Smooth muscle cell (in vitro differentiated cells): ENCODE results near the gene PNRC1. TPM values are rescaled to one million over a fixed set of nuclear protein-coding genes. Genes with fewer than 3 reads are reported as not detected.

Source experiments
- DNase-seq: peaks from one replicate; lab custom pipeline; 2025; ENCODE audit not compliant: unreplicated experiment; lab: John Stamatoyannopoulos, UW
- H2AFZ ChIP-seq: fragments of 200-600 bp; sonication (generic); 2 replicates; pipeline ENCODE4 v1.6.0; 2016; ENCODE audit warnings: antibody characterized with exemption, low read depth, mild to moderate bottlenecking
- H3F3A ChIP-seq: fragments of 200-600 bp; sonication (generic); 2 replicates; pipeline ENCODE4 v1.6.0; 2017; ENCODE audit warnings: antibody characterized with exemption, low read depth
- H3K27ac ChIP-seq: fragments of 200-600 bp; sonication (generic); 2 replicates; pipeline ENCODE4 v1.5.1; 2016; ENCODE audit warnings: low read depth, mild to moderate bottlenecking
- H3K27me3 ChIP-seq: fragments of 200-600 bp; sonication (generic); 2 replicates; pipeline ENCODE4 v1.6.1; 2016; ENCODE audit warnings: low read depth, mild to moderate bottlenecking
- H3K36me3 ChIP-seq: fragments of 200-600 bp; sonication (generic); 2 replicates; pipeline ENCODE4 v1.5.1; 2016; ENCODE audit warnings: low read depth
- H3K4me1 ChIP-seq: fragments of 200-600 bp; sonication (generic); 2 replicates; pipeline ENCODE4 v1.5.1; 2016; ENCODE audit warnings: low read depth
- H3K4me2 ChIP-seq: fragments of 200-600 bp; sonication (generic); 2 replicates; pipeline ENCODE4 v1.6.0; 2016; ENCODE audit warnings: mild to moderate bottlenecking
- H3K4me3 ChIP-seq: fragments of 200-600 bp; sonication (generic); 2 replicates; pipeline ENCODE4 v1.5.1; 2016; ENCODE audit warnings: mild to moderate bottlenecking
- H3K79me2 ChIP-seq: fragments of 200-600 bp; sonication (generic); 2 replicates; pipeline ENCODE4 v1.6.0; 2016; ENCODE audit warnings: low read depth, mild to moderate bottlenecking
- H3K9ac ChIP-seq: fragments of 200-600 bp; sonication (generic); 2 replicates; pipeline ENCODE4 v1.6.0; 2016; ENCODE audit warnings: low read depth
- H3K9me3 ChIP-seq: fragments of 200-600 bp; sonication (generic); replicated peaks from 2 replicates; pipeline ENCODE4 v1.5.1; 2016; ENCODE audit warnings: low read depth
- H4K20me1 ChIP-seq: fragments of 200-600 bp; sonication (generic); 2 replicates; pipeline ENCODE4 v1.6.0; 2016; ENCODE audit warnings: low read depth
- WGBS: methylation state at CpG from one replicate; pipeline ENCODE4 v1.1.7; 2016; ENCODE audit warnings: low lambda C conversion rate; 5-methylcytosine and 5-hydroxymethylcytosine counted together
- polyA plus RNA-seq: library from polyadenylated mRNA; unstranded; fragments of >200 nt; fragmentation: Nextera tagmentation; extraction: Ambion mirVana; gene quantifications from 2 replicates; pipeline ENCODE4 v1.2.1, GENCODE V29; 2016
- total RNA-seq: library from RNA; depleted of rRNA; stranded (reverse); fragments of >200 nt; gene quantifications from 2 replicates; pipeline ENCODE4 v1.2.3, GENCODE V29; 2014
- TF ChIP-seq, protein P1 (sequence below): fragments of 200-600 bp; sonication (generic); IDR thresholded peaks from 2 replicates; pipeline ENCODE4 v1.5.1; 2017; ENCODE audit warnings: borderline replicate concordance, mild to moderate bottlenecking, antibody characterized with exemption; ENCODE audit not compliant: insufficient read depth, poor library complexity, severe bottlenecking

PNRC1 gene
- total and polyA plus RNA-seq, 2 experiments from 2014 or later, result 188 to 198 TPM

- WGBS, result 3% methylated on average over 20 of the region's 20 CpGs
- Histone ChIP-seq H3F3A (peaks cover 27% of the 10 kb centered on the region), H3K79me2 (peaks cover 38% of the 10 kb centered on the region), H3K27ac (peak overlapping the region; percentile 99), H2AFZ (peak overlapping the region; percentile 87), H3K4me3 (peak overlapping the region; percentile 94), H3K36me3 (peaks cover 13% of the 10 kb centered on the region), H3K27me3 (no peaks in the 10 kb centered on the region), H3K4me1 (peaks cover 18% of the 10 kb centered on the region), H4K20me1 (peaks cover 31% of the 10 kb centered on the region), H3K4me2 (peak overlapping the region; percentile 94), H3K9me3 (no peaks in the 10 kb centered on the region), H3K9ac (peak overlapping the region; percentile 89)
- TF ChIP-seq, protein P1, sequence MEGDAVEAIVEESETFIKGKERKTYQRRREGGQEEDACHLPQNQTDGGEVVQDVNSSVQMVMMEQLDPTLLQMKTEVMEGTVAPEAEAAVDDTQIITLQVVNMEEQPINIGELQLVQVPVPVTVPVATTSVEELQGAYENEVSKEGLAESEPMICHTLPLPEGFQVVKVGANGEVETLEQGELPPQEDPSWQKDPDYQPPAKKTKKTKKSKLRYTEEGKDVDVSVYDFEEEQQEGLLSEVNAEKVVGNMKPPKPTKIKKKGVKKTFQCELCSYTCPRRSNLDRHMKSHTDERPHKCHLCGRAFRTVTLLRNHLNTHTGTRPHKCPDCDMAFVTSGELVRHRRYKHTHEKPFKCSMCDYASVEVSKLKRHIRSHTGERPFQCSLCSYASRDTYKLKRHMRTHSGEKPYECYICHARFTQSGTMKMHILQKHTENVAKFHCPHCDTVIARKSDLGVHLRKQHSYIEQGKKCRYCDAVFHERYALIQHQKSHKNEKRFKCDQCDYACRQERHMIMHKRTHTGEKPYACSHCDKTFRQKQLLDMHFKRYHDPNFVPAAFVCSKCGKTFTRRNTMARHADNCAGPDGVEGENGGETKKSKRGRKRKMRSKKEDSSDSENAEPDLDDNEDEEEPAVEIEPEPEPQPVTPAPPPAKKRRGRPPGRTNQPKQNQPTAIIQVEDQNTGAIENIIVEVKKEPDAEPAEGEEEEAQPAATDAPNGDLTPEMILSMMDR, result no peak
- no peak for DNase-seq
These were observed 878 bp upstream of the PNRC1 start for GRCh38 chr6:89079511-89080234.

- WGBS, result under 1% methylated on average over 21 of the region's 36 CpGs
- Histone ChIP-seq H3K27ac (peak overlapping the region; percentile 99), H4K20me1 (peaks cover 45% of the 10 kb centered on the region), H3F3A (peaks cover 37% of the 10 kb centered on the region), H2AFZ (no peak overlapping the region), H3K79me2 (peaks cover 50% of the 10 kb centered on the region), H3K4me2 (peak overlapping the region; percentile 93), H3K4me1 (peaks cover 18% of the 10 kb centered on the region), H3K9ac (peak overlapping the region; percentile 99), H3K36me3 (peaks cover 21% of the 10 kb centered on the region), H3K4me3 (peak overlapping the region; percentile 94), H3K27me3 (no peaks in the 10 kb centered on the region), H3K9me3 (no peaks in the 10 kb centered on the region)
- no peak for DNase-seq
- TF ChIP-seq, protein P1, result peak; percentile 25
These were observed 525 bp downstream of the PNRC1 start for GRCh38 chr6:89081129-89081422.

GRCh38 chr6:89081423-89082322, 1.1 kb downstream of the PNRC1 start:
- TF ChIP-seq, protein P1, result no peak
- under 1% methylated on average over 43 of the region's 69 CpGs for WGBS

More at GRCh38 chr6:89081423-89082322, 1.1 kb downstream of the PNRC1 start:
- DNase-seq, result peak; percentile 79
- H3K4me3 ChIP-seq, result peak overlapping the region; percentile 94
- peaks cover 50% of the 10 kb centered on the region for H3K79me2 ChIP-seq
- peaks cover 21% of the 10 kb centered on the region for H3K36me3 ChIP-seq
- H3K27ac ChIP-seq, result peak overlapping the region; percentile 99
- no peaks in the 10 kb centered on the region for H3K27me3 ChIP-seq
- peaks cover 51% of the 10 kb centered on the region for H4K20me1 ChIP-seq
- H3F3A ChIP-seq, result peaks cover 40% of the 10 kb centered on the region
- no peaks in the 10 kb centered on the region for H3K9me3 ChIP-seq
- no peak overlapping the region for H2AFZ ChIP-seq
- peak overlapping the region; percentile 99 for H3K9ac ChIP-seq
- H3K4me1 ChIP-seq, result peaks cover 18% of the 10 kb centered on the region
- peak overlapping the region; percentile 93 for H3K4me2 ChIP-seq
